Esophagus squamous epithelium (tissue), 4 donors: Measurements from ENCODE around the gene IPCEF1.

Experiments
- POLR2A ChIP-seq, 4 donors: fragments of 450-650 bp; IDR thresholded peaks; one replicate each; pipeline ENCODE4 v1.6.1; 2017; ENCODE audit warnings: antibody characterized with exemption in 4 of 4, mild to moderate bottlenecking in 4 of 4, moderate library complexity in 3 of 4
- TF ChIP-seq, protein P1 (sequence below), 6 experiments: fragments of 450-650 bp in 4 of 6; fragments of 200-600 bp in 2 of 6; sonication (generic) in 2 of 6; IDR thresholded peaks; one replicate each; pipeline ENCODE4 v1.5.1; 2016 to 2019; ENCODE audit warnings: antibody characterized with exemption in 6 of 6, mild to moderate bottlenecking in 4 of 6, moderate library complexity in 4 of 6

DNA sequence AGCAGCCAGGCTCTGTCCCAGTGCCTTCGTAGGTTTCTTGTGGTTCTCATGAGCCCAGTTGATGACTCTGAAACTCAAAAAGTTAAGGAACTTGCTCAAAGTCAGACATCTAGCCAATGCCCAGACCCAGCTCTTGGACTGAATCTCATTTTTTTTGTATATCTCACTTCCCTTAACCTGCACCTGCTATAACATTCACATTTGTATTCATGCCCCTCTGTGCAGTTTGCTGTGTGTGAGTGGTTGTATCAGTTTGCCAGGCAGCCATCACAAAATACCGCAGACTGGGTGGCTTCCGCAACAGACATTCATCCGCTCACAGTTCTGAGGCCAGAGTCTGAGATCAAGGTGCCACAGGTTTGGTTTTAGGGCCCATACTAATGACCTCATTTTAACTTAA is 49.9 kb downstream of the IPCEF1 start:
- no peak for TF ChIP-seq POLR2A (IDR thresholded peaks at IDR 0.05)
- TF ChIP-seq, protein P1, sequence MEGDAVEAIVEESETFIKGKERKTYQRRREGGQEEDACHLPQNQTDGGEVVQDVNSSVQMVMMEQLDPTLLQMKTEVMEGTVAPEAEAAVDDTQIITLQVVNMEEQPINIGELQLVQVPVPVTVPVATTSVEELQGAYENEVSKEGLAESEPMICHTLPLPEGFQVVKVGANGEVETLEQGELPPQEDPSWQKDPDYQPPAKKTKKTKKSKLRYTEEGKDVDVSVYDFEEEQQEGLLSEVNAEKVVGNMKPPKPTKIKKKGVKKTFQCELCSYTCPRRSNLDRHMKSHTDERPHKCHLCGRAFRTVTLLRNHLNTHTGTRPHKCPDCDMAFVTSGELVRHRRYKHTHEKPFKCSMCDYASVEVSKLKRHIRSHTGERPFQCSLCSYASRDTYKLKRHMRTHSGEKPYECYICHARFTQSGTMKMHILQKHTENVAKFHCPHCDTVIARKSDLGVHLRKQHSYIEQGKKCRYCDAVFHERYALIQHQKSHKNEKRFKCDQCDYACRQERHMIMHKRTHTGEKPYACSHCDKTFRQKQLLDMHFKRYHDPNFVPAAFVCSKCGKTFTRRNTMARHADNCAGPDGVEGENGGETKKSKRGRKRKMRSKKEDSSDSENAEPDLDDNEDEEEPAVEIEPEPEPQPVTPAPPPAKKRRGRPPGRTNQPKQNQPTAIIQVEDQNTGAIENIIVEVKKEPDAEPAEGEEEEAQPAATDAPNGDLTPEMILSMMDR (IDR thresholded peaks at IDR 0.05): no peak
